HepG2 (cell line): ENCODE results near the gene FAM111A. TPM values are rescaled to one million over a fixed set of nuclear protein-coding genes. Genes with fewer than 3 reads are reported as not detected.

Experiments
- ARHGAP35 ChIP-seq: sonication (generic); formaldehyde crosslinking; IDR thresholded peaks from 2 replicates; pipeline ENCODE4 v1.9.0; 2022; ENCODE audit warnings: mild to moderate bottlenecking, inconsistent platforms, moderate library complexity, missing genetic modification reagents, borderline replicate concordance
- BRCA1 ChIP-seq: sonication (generic); formaldehyde crosslinking; IDR thresholded peaks from 2 replicates; pipeline ENCODE4 v1.4.0; 2020; ENCODE audit warnings: missing genetic modification reagents
- FOXK2 ChIP-seq: fragments of 450-650 bp; IDR thresholded peaks from 2 replicates; pipeline ENCODE4 v1.6.1; 2016
- NFRKB ChIP-seq: fragments of 450-650 bp; IDR thresholded peaks from 2 replicates; pipeline ENCODE4 v1.6.1; 2017
- PHF21A ChIP-seq: sonication (generic); formaldehyde crosslinking; IDR thresholded peaks from 2 replicates; pipeline ENCODE4 v1.5.0; 2020; ENCODE audit warnings: mild to moderate bottlenecking, missing genetic modification reagents
- U2AF1 ChIP-seq: fragments of 200-400 bp; formaldehyde crosslinking; optimal IDR thresholded peaks from 2 replicates; pipeline ENCODE3; 2017; ENCODE audit warnings: mild to moderate bottlenecking, low read depth, low read length
- WIZ ChIP-seq: sonication (generic); formaldehyde crosslinking; IDR thresholded peaks from 2 replicates; pipeline ENCODE4 v1.5.1; 2020; ENCODE audit warnings: mild to moderate bottlenecking, missing genetic modification reagents
- ZNF225 ChIP-seq: sonication (generic); formaldehyde crosslinking; IDR thresholded peaks from 2 replicates; pipeline ENCODE4 v1.4.0; 2020; ENCODE audit warnings: mild to moderate bottlenecking, missing genetic modification reagents
- ZNF577 ChIP-seq: sonication (generic); formaldehyde crosslinking; IDR thresholded peaks from 2 replicates; pipeline ENCODE4 v1.4.0; 2020; ENCODE audit warnings: mild to moderate bottlenecking, low read depth, missing genetic modification reagents, borderline replicate concordance
- ZNF761 ChIP-seq: sonication (generic); formaldehyde crosslinking; conservative IDR thresholded peaks from 2 replicates; pipeline ENCODE4 v1.4.0; 2020; ENCODE audit warnings: mild to moderate bottlenecking, missing genetic modification reagents
- polyA plus RNA-seq, 8 experiments: library from polyadenylated mRNA; depleted of rRNA in 3 of 8; stranded (reverse) in 7 of 8; unstranded in 1 of 8; fragments of >200 nt; fragmentation: Illumina TruSeq in 4 of 8; extraction: Trizol in 4 of 8; gene quantifications; 2 replicates each; pipeline versions ENCODE4 v1.2.1 to v1.2.3, GENCODE V29; 2011 to 2016; ENCODE audit warnings: low read depth in 4 of 8, missing spikeins in 1 of 8, mixed read lengths in 1 of 8; ENCODE audit not compliant: insufficient read depth in 1 of 8
- total RNA-seq, 5 experiments: library from RNA; depleted of rRNA; stranded (reverse); fragments of >200 nt; fragmentation: Illumina TruSeq; extraction: Trizol; gene quantifications; 2 replicates each; pipeline ENCODE4 v1.2.3, GENCODE V29; 2016; ENCODE audit warnings: low read depth in 1 of 5
- TF ChIP-seq, protein P1 (sequence below): sonication (generic); formaldehyde crosslinking; IDR thresholded peaks from 2 replicates; pipeline ENCODE4; 2020; ENCODE audit warnings: missing genetic modification reagents, mild to moderate bottlenecking, borderline replicate concordance
- TF ChIP-seq, protein P2 (sequence below): sonication (generic); formaldehyde crosslinking; IDR thresholded peaks from 2 replicates; pipeline ENCODE4 v1.4.0; 2020; ENCODE audit warnings: missing genetic modification reagents, low read depth, mild to moderate bottlenecking, borderline replicate concordance
- TF ChIP-seq, protein P3 (sequence below): sonication (generic); formaldehyde crosslinking; IDR thresholded peaks from 2 replicates; pipeline ENCODE4 v1.5.1; 2020; ENCODE audit warnings: mild to moderate bottlenecking, missing genetic modification reagents, borderline replicate concordance
- TF ChIP-seq, protein P4 (sequence below): fragments of 450-650 bp; IDR thresholded peaks from 2 replicates; pipeline ENCODE4 v1.6.1; 2016
- TF ChIP-seq, protein P5 (sequence below): sonication (generic); formaldehyde crosslinking; IDR thresholded peaks from 2 replicates; pipeline ENCODE4 v1.4.0; 2020; ENCODE audit warnings: missing genetic modification reagents
- TF ChIP-seq, protein P6 (sequence below): IDR thresholded peaks from 2 replicates; pipeline ENCODE4 v1.4.0; 2020; ENCODE audit warnings: mild to moderate bottlenecking, missing genetic modification reagents

The FAM111A gene
- total and polyA plus RNA-seq, 2 of the 13 experiments (the other 11 are each of a cell fraction or from before 2014, with no cell fraction given) = 3.2 to 13.5 TPM

DNA sequence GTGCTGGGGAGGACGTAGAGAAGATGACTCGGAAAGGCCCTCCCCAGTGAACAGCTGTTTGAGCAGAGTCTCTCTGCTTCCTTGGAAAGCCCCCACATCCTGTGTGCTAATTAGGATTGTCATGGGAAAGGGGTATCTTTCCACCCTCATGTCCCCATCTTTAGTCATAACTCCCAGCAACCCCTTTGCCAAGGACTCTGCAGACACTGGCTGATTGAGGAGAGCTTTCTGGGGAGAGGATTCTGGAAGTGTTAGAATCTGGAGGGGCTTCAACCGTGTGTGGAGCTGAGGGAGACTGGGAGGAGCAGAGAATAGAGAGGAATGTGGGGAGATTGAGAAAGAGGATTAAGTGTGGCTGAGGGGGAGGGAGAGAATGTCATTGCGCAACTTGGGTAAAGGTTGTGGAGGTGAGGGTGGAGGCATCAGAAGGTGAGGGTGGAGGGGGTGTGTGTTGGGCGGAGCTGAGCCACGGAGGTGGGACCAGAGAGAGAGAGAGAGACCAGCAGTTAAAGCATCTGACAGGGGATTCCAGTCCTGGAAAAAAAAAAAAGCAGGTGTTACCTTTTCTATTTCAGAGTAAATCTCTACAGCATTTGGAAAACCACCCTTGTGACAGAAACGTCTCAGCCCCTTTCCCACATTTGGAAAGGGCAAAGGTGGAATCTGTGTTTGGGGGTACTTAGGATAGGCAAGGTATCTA lies 31.5 kb downstream of the FAM111A start (continued):
- TF ChIP-seq, protein P1, sequence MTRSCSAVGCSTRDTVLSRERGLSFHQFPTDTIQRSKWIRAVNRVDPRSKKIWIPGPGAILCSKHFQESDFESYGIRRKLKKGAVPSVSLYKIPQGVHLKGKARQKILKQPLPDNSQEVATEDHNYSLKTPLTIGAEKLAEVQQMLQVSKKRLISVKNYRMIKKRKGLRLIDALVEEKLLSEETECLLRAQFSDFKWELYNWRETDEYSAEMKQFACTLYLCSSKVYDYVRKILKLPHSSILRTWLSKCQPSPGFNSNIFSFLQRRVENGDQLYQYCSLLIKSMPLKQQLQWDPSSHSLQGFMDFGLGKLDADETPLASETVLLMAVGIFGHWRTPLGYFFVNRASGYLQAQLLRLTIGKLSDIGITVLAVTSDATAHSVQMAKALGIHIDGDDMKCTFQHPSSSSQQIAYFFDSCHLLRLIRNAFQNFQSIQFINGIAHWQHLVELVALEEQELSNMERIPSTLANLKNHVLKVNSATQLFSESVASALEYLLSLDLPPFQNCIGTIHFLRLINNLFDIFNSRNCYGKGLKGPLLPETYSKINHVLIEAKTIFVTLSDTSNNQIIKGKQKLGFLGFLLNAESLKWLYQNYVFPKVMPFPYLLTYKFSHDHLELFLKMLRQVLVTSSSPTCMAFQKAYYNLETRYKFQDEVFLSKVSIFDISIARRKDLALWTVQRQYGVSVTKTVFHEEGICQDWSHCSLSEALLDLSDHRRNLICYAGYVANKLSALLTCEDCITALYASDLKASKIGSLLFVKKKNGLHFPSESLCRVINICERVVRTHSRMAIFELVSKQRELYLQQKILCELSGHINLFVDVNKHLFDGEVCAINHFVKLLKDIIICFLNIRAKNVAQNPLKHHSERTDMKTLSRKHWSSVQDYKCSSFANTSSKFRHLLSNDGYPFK (CRISPR knock-in tag) = no peak
- TF ChIP-seq, protein P2, sequence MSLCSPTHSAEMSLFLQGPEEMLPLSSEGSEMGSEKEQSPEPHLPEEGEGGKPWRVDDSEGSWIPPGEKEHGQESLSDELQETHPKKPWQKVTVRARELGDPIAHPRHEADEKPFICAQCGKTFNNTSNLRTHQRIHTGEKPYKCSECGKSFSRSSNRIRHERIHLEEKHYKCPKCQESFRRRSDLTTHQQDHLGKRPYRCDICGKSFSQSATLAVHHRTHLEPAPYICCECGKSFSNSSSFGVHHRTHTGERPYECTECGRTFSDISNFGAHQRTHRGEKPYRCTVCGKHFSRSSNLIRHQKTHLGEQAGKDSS = no peak
- TF ChIP-seq, protein P3, sequence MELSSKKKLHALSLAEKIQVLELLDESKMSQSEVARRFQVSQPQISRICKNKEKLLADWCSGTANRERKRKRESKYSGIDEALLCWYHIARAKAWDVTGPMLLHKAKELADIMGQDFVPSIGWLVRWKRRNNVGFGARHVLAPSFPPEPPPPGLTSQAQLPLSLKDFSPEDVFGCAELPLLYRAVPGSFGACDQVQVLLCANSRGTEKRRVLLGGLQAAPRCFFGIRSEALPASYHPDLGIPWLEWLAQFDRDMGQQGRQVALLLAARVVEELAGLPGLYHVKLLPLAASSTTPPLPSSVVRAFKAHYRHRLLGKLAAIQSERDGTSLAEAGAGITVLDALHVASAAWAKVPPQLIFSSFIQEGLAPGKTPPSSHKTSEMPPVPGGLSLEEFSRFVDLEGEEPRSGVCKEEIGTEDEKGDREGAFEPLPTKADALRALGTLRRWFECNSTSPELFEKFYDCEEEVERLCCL (CRISPR knock-in tag) = no peak
- TF ChIP-seq U2AF1 (no peak), FOXK2 (no peak), ZNF761 (CRISPR knock-in tag) (0 out of 2 replicates have a peak, but pooled peaks have one; percentile 60), ARHGAP35 (no peak), NFRKB (no peak), PHF21A (peak; percentile 68; the same call in 1 of the 2 replicates), WIZ (CRISPR knock-in tag) (no peak), ZNF225 (no peak), ZNF577 (CRISPR knock-in tag) (no peak), BRCA1 (no peak)
- TF ChIP-seq, protein P4, sequence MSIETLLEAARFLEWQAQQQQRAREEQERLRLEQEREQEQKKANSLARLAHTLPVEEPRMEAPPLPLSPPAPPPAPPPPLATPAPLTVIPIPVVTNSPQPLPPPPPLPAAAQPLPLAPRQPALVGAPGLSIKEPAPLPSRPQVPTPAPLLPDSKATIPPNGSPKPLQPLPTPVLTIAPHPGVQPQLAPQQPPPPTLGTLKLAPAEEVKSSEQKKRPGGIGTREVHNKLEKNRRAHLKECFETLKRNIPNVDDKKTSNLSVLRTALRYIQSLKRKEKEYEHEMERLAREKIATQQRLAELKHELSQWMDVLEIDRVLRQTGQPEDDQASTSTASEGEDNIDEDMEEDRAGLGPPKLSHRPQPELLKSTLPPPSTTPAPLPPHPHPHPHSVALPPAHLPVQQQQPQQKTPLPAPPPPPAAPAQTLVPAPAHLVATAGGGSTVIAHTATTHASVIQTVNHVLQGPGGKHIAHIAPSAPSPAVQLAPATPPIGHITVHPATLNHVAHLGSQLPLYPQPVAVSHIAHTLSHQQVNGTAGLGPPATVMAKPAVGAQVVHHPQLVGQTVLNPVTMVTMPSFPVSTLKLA = no peak
- TF ChIP-seq, protein P5, sequence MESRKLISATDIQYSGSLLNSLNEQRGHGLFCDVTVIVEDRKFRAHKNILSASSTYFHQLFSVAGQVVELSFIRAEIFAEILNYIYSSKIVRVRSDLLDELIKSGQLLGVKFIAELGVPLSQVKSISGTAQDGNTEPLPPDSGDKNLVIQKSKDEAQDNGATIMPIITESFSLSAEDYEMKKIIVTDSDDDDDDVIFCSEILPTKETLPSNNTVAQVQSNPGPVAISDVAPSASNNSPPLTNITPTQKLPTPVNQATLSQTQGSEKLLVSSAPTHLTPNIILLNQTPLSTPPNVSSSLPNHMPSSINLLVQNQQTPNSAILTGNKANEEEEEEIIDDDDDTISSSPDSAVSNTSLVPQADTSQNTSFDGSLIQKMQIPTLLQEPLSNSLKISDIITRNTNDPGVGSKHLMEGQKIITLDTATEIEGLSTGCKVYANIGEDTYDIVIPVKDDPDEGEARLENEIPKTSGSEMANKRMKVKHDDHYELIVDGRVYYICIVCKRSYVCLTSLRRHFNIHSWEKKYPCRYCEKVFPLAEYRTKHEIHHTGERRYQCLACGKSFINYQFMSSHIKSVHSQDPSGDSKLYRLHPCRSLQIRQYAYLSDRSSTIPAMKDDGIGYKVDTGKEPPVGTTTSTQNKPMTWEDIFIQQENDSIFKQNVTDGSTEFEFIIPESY (CRISPR knock-in tag) = 0 out of 2 replicates have a peak, but pooled peaks have one; percentile 21
- TF ChIP-seq, protein P6, sequence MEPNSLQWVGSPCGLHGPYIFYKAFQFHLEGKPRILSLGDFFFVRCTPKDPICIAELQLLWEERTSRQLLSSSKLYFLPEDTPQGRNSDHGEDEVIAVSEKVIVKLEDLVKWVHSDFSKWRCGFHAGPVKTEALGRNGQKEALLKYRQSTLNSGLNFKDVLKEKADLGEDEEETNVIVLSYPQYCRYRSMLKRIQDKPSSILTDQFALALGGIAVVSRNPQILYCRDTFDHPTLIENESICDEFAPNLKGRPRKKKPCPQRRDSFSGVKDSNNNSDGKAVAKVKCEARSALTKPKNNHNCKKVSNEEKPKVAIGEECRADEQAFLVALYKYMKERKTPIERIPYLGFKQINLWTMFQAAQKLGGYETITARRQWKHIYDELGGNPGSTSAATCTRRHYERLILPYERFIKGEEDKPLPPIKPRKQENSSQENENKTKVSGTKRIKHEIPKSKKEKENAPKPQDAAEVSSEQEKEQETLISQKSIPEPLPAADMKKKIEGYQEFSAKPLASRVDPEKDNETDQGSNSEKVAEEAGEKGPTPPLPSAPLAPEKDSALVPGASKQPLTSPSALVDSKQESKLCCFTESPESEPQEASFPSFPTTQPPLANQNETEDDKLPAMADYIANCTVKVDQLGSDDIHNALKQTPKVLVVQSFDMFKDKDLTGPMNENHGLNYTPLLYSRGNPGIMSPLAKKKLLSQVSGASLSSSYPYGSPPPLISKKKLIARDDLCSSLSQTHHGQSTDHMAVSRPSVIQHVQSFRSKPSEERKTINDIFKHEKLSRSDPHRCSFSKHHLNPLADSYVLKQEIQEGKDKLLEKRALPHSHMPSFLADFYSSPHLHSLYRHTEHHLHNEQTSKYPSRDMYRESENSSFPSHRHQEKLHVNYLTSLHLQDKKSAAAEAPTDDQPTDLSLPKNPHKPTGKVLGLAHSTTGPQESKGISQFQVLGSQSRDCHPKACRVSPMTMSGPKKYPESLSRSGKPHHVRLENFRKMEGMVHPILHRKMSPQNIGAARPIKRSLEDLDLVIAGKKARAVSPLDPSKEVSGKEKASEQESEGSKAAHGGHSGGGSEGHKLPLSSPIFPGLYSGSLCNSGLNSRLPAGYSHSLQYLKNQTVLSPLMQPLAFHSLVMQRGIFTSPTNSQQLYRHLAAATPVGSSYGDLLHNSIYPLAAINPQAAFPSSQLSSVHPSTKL (CRISPR knock-in tag) = peak; percentile 86
